DND-41 (cell line): ENCODE measurements around the gene GLT6D1.

Experiments used
- ATAC-seq: fragments of 200-7000 bp; cut with Tn5 transposase; 3 replicates; pipeline ENCODE4 v1.9.1; 2021; ENCODE audit warnings: low read depth; ENCODE audit not compliant: insufficient read depth
- DNase-seq: peaks from one replicate; pipeline ENCODE4 v3.0.0-alpha.2; 2020
- H2AFZ ChIP-seq: 2 replicates; pipeline ENCODE4 v1.6.0; 2012; ENCODE audit warnings: low read depth, low read length
- H3K27ac ChIP-seq: 2 replicates; pipeline ENCODE4 v1.5.1; 2012; ENCODE audit warnings: low read length, inconsistent platforms
- H3K27me3 ChIP-seq: fragments of 200-600 bp; sonication (generic); 2 replicates; pipeline ENCODE4 v1.6.0; 2012; ENCODE audit warnings: low read length, mild to moderate bottlenecking, inconsistent platforms; ENCODE audit not compliant: insufficient read depth, poor library complexity
- H3K36me3 ChIP-seq: 2 replicates; pipeline ENCODE4 v1.5.1; 2012; ENCODE audit warnings: low read length, inconsistent platforms; ENCODE audit not compliant: insufficient read depth
- H3K4me1 ChIP-seq: 2 replicates; pipeline ENCODE4 v1.5.1; 2012; ENCODE audit warnings: mild to moderate bottlenecking, low read length; ENCODE audit not compliant: insufficient read depth
- H3K4me2 ChIP-seq: 2 replicates; pipeline ENCODE4 v1.6.0; 2012; ENCODE audit warnings: mild to moderate bottlenecking, moderate library complexity, low read length, inconsistent platforms; ENCODE audit not compliant: insufficient read depth
- H3K4me3 ChIP-seq, 2 experiments: fragments of 200-600 bp in 1 of 2; shearing (Covaris generic) in 1 of 2; 2 replicates each; pipeline ENCODE4 v1.5.1; 2012 to 2016; ENCODE audit warnings: inconsistent platforms in 2 of 2, low read length in 2 of 2, mild to moderate bottlenecking in 2 of 2, low read depth in 1 of 2, moderate library complexity in 1 of 2
- H3K79me2 ChIP-seq: 2 replicates; pipeline ENCODE4 v1.6.0; 2012; ENCODE audit warnings: low read length, inconsistent platforms; ENCODE audit not compliant: insufficient read depth
- H3K9ac ChIP-seq: 2 replicates; pipeline ENCODE4 v1.6.0; 2012; ENCODE audit warnings: low read depth, mild to moderate bottlenecking, inconsistent platforms, low read length, moderate library complexity
- H3K9me3 ChIP-seq: 2 replicates; pipeline ENCODE4 v1.5.1; 2012; ENCODE audit warnings: low read length, moderate library complexity, mild to moderate bottlenecking, inconsistent platforms; ENCODE audit not compliant: insufficient read depth, severe bottlenecking
- H4K20me1 ChIP-seq: 2 replicates; pipeline ENCODE4 v1.6.0; 2012; ENCODE audit warnings: low read length; ENCODE audit not compliant: insufficient read depth
- CTCF ChIP-seq: IDR thresholded peaks from 2 replicates; pipeline ENCODE4 v1.5.1; 2012; ENCODE audit warnings: borderline replicate concordance, low read length, moderate library complexity, mild to moderate bottlenecking; ENCODE audit not compliant: poor library complexity, severe bottlenecking; ENCODE audit errors: extremely low read depth
- EZH2 ChIP-seq: IDR thresholded peaks from 3 replicates; pipeline ENCODE4 v1.6.1; 2012; ENCODE audit warnings: borderline replicate concordance, low read depth, mild to moderate bottlenecking, moderate library complexity, low read length, inconsistent platforms; ENCODE audit not compliant: severe bottlenecking

Gene GLT6D1

GRCh38 chr9:135678236-135679017 lies 39.1 kb upstream of the GLT6D1 start:
- Histone ChIP-seq H3K27ac (no peak overlapping the region), H3K4me2 (no peak overlapping the region), H3K79me2 (no peaks in the 10 kb centered on the region), H3K36me3 (no peaks in the 10 kb centered on the region), H3K27me3 (no peaks in the 10 kb centered on the region), H3K9me3 (no peaks in the 10 kb centered on the region), H3K9ac (no peak overlapping the region), H3K4me1 (no peaks in the 10 kb centered on the region), H3K4me3 (no peak overlapping the region), H4K20me1 (no peaks in the 10 kb centered on the region), H2AFZ (no peak overlapping the region)
- ATAC-seq (no peak), DNase-seq (no peak)
- no peak for TF ChIP-seq EZH2
- no peak for TF ChIP-seq CTCF

- TF ChIP-seq CTCF (no peak), EZH2 (no peak)
- Histone ChIP-seq H3K79me2 (no peaks in the 10 kb centered on the region), H3K27me3 (no peaks in the 10 kb centered on the region), H3K27ac (no peak overlapping the region), H3K9me3 (no peaks in the 10 kb centered on the region), H2AFZ (no peak overlapping the region), H3K4me2 (no peak overlapping the region), H4K20me1 (no peaks in the 10 kb centered on the region), H3K9ac (no peak overlapping the region), H3K4me3 (no peak overlapping the region), H3K36me3 (no peaks in the 10 kb centered on the region), H3K4me1 (no peaks in the 10 kb centered on the region)
- no peak for DNase-seq
- ATAC-seq, result no peak
Observed at GRCh38 chr9:135677641-135678168, 38.4 kb upstream of the GLT6D1 start.

- H3K4me2 ChIP-seq, result no peak overlapping the region
- no peak for DNase-seq
Observed at GRCh38 chr9:135676891-135677290, 37.6 kb upstream of the GLT6D1 start.

More at GRCh38 chr9:135676891-135677290, 37.6 kb upstream of the GLT6D1 start:
- ATAC-seq, result no peak
- Histone ChIP-seq H3K4me3 (no peak overlapping the region), H3K9ac (no peak overlapping the region), H3K27ac (no peak overlapping the region), H3K79me2 (no peaks in the 10 kb centered on the region), H4K20me1 (no peaks in the 10 kb centered on the region), H3K9me3 (no peaks in the 10 kb centered on the region), H3K27me3 (no peaks in the 10 kb centered on the region), H3K4me1 (no peaks in the 10 kb centered on the region), H2AFZ (no peak overlapping the region), H3K36me3 (no peaks in the 10 kb centered on the region)
- no peak for TF ChIP-seq EZH2
- TF ChIP-seq CTCF, result no peak
